Stomach (tissue), 9 donors: ENCODE data around the gene DHRS4L2. TPM values are rescaled to one million over a fixed set of nuclear protein-coding genes. Genes with fewer than 3 reads are reported as not detected.
A peak's percentile ranks its signal among the peaks of the same experiment; 100 is the strongest.
"Not testable (repeated sequence)": the region's sequence is repeated elsewhere in the genome, so short reads cannot be mapped to it uniquely, and the experiment has no call there.

Experiments
- DNase-seq, 2 donors: peaks; one replicate each; pipeline versions ENCODE4 v3.0.0 to v3.0.0-alpha.2; 2013 to 2019
- H3K27ac ChIP-seq, 5 donors: fragments of 200-600 bp in 4 of 5; sonication (generic) in 4 of 5; one replicate each; pipeline ENCODE4 v1.5.1; 2013 to 2019; ENCODE audit warnings: mild to moderate bottlenecking in 1 of 5, moderate library complexity in 1 of 5
- H3K27me3 ChIP-seq, 3 donors: fragments of 200-600 bp; sonication (generic); one replicate each; pipeline ENCODE4 v1.5.1; 2017 to 2019; ENCODE audit warnings: mixed run types in 1 of 3
- H3K36me3 ChIP-seq, 4 donors: fragments of 200-600 bp; sonication (generic); 1 replicate in 3 of 4; 2 replicates in 1 of 4; pipeline ENCODE4 v1.5.1; 2016 to 2019
- H3K4me1 ChIP-seq, 4 donors: fragments of 200-600 bp; sonication (generic); one replicate each; pipeline ENCODE4 v1.5.1; 2016 to 2019
- H3K4me3 ChIP-seq, 4 donors: fragments of 200-600 bp; sonication (generic) in 3 of 4; one replicate each; pipeline ENCODE4 v1.5.1; 2016 to 2019; ENCODE audit warnings: mild to moderate bottlenecking in 1 of 4
- H3K9me3 ChIP-seq, 4 donors: fragments of 200-600 bp; sonication (generic); one replicate each; pipeline ENCODE4 v1.5.1; 2016 to 2019
- EP300 ChIP-seq: sonication (generic); formaldehyde crosslinking; IDR thresholded peaks from one replicate; pipeline ENCODE4 v1.6.1; 2017; ENCODE audit warnings: antibody characterized with exemption
- POLR2A ChIP-seq, 4 donors: fragments of 450-650 bp; IDR thresholded peaks; one replicate each; pipeline ENCODE4 v1.6.1; 2016; ENCODE audit warnings: antibody characterized with exemption in 4 of 4, control low read depth in 2 of 4, mild to moderate bottlenecking in 1 of 4, moderate library complexity in 1 of 4
- POLR2AphosphoS5 ChIP-seq, 3 donors: sonication (generic); formaldehyde crosslinking; IDR thresholded peaks; one replicate each; pipeline ENCODE4 v1.6.1; 2016; ENCODE audit warnings: antibody characterized with exemption in 3 of 3
- WGBS, 5 donors: extraction: QIAGEN DNeasy Blood & Tissue Kit in 3 of 5; methylation state at CpG; one replicate each; pipeline versions ENCODE4 v1.1.5 to v1.1.7; 2013 to 2018; 5-methylcytosine and 5-hydroxymethylcytosine counted together
- intact Hi-C: fragments of 100-400 bp; cut with DNase I; formaldehyde crosslinking; loops from one replicate; pipeline ENCODE4 v1.15.1; 2023; ENCODE audit warnings: low total_unique reads
- polyA plus RNA-seq, 3 donors: library from polyadenylated mRNA; stranded (reverse); fragments of 200-250 nt; gene quantifications; one replicate each; pipeline ENCODE4 v1.2.3, GENCODE V29; 2013
- total RNA-seq, 5 donors: library from RNA; depleted of rRNA; stranded (reverse); fragments of >200 nt; gene quantifications; one replicate each; pipeline versions ENCODE4 v1.1.0 to v1.2.3, GENCODE V29; 2014 to 2016
- TF ChIP-seq, protein P1 (sequence below), 7 experiments: fragments of 450-650 bp in 4 of 7; fragments of 200-600 bp in 3 of 7; sonication (generic) in 3 of 7; IDR thresholded peaks; one replicate each; pipeline ENCODE4 v1.5.1; 2016 to 2019; ENCODE audit warnings: antibody characterized with exemption in 7 of 7, control low read depth in 2 of 7, mild to moderate bottlenecking in 1 of 7
- donor health status: healthy with polysubstance abuse.
- donor health status: Bipolar disorder and iron deficiency.
- donor health status: healthy.

DHRS4L2 gene
- total and polyA plus RNA-seq, 8 donors = 9.7 to 64.0 (median 37.4) TPM; not detected in 1

- Histone ChIP-seq H3K36me3 (peaks cover 4 to 17% (median 15%) of the 10 kb centered on the region in 4 donors), H3K9me3 (no peaks in the 10 kb centered on the region), H3K27me3 (no peaks in the 10 kb centered on the region), H3K27ac (peak within 1 kb of the TSS; percentile 86 to 92 (median 90)), H3K4me1 (peaks cover 18 to 30% (median 22%) of the 10 kb centered on the region in 4 donors), H3K4me3 (peak within 1 kb of the TSS; percentile 72 to 88 (median 80))
- intact Hi-C loops = no loop called here
- WGBS, 5 donors = 0 to 1% (median 0%) methylated on average over 17 to 44 of the region's 44 CpGs
- peak; percentile 84 to 94 for DNase-seq
- no peak for TF ChIP-seq EP300
- TF ChIP-seq POLR2AphosphoS5 (IDR thresholded peaks at IDR 0.05) = peak in 2 of 3 donors; percentile 44 to 64
- TF ChIP-seq, protein P1, sequence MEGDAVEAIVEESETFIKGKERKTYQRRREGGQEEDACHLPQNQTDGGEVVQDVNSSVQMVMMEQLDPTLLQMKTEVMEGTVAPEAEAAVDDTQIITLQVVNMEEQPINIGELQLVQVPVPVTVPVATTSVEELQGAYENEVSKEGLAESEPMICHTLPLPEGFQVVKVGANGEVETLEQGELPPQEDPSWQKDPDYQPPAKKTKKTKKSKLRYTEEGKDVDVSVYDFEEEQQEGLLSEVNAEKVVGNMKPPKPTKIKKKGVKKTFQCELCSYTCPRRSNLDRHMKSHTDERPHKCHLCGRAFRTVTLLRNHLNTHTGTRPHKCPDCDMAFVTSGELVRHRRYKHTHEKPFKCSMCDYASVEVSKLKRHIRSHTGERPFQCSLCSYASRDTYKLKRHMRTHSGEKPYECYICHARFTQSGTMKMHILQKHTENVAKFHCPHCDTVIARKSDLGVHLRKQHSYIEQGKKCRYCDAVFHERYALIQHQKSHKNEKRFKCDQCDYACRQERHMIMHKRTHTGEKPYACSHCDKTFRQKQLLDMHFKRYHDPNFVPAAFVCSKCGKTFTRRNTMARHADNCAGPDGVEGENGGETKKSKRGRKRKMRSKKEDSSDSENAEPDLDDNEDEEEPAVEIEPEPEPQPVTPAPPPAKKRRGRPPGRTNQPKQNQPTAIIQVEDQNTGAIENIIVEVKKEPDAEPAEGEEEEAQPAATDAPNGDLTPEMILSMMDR (IDR thresholded peaks at IDR 0.05) = peak in 5 of 7 experiments; percentile 64 to 93 (median 84)
- peak in 1 of 4 donors; percentile 17 for TF ChIP-seq POLR2A (IDR thresholded peaks at IDR 0.05)
Observed at GRCh38 chr14:23953464-23954278, 35.1 kb upstream of the DHRS4L2 start, which contains the start of gene DHRS4. DHRS4 (plus strand) TSS chr14:23953770; CDS start chr14:23953789, 19 bp downstream.

GRCh38 chr14:23954279-23954614, 34.5 kb upstream of the DHRS4L2 start:
- H3K27ac ChIP-seq = peak overlapping the region in 4 of 5 donors; percentile 88 to 92 (median 90)
- H3K27me3 ChIP-seq, H3K9me3 ChIP-seq, DNase-seq, intact Hi-C loops: not testable (repeated sequence)
- peaks cover 18 to 30% (median 22%) of the 10 kb centered on the region in 4 donors for H3K4me1 ChIP-seq
- H3K36me3 ChIP-seq = peaks cover 4 to 20% (median 15%) of the 10 kb centered on the region in 4 donors
- H3K4me3 ChIP-seq = peak overlapping the region; percentile 72 to 88 (median 80)
- TF ChIP-seq, protein P1 (IDR thresholded peaks at IDR 0.05) = peak in 1 of 7 experiments; percentile 19
- WGBS, 5 donors = 6 to 11% (median 11%) methylated on average over 6 of the region's 6 CpGs

DNA sequence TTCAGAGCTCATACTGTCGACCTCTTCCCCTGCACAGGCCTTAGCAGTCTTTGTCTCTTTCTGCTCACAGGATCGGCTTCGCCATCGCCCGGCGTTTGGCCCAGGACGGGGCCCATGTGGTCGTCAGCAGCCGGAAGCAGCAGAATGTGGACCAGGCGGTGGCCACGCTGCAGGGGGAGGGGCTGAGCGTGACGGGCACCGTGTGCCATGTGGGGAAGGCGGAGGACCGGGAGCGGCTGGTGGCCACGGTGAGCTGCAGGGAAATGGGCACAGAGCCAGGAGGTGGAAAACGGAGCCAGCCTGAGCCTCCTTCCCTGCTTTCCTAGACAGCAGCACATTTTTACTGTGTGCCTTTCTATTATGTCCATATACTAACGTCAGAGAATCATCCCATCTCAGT, 33.8 kb upstream of the DHRS4L2 start:
- H3K27me3 ChIP-seq, intact Hi-C loops, H3K9me3 ChIP-seq: not testable (repeated sequence)
- Histone ChIP-seq H3K4me3 (peak overlapping the region in 3 of 4 donors; percentile 78 to 88 (median 82)), H3K36me3 (peaks cover 4 to 26% (median 18%) of the 10 kb centered on the region in 4 donors), H3K4me1 (peaks cover 18 to 30% (median 22%) of the 10 kb centered on the region in 4 donors), H3K27ac (peak overlapping the region in 3 of 5 donors; percentile 88 to 92 (median 90))
- 23 to 61% (median 38%) methylated on average over 16 to 19 of the region's 20 CpGs for WGBS, 5 donors
- DNase-seq = peak in 1 of 2 donors; percentile 68

DNA sequence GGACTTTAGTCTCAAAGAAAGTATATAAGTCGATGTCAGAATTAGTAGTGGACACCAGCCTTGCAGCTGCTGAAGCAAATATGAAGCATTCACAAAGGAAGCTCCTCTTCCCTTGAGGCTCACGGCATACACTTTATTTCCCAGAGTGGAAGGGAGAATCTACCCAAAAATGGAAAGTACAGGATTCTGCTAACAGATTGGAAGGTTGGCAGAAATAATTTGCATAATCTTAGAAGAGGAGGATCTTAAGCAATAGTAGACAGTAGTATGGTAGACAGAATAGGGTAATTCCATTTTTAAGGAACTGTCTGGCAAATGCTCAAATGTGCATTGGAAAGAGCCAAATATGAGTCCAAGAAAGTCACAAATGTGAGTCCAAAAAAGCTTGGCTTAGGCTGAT, 32.9 kb upstream of the DHRS4L2 start:
- H3K4me3 ChIP-seq, intact Hi-C loops, H3K27me3 ChIP-seq, H3K27ac ChIP-seq, DNase-seq, H3K9me3 ChIP-seq: not testable (repeated sequence)
- Histone ChIP-seq H3K36me3 (peaks cover 4 to 28% (median 20%) of the 10 kb centered on the region in 4 donors), H3K4me1 (peaks cover 18 to 30% (median 22%) of the 10 kb centered on the region in 4 donors)
- WGBS, 5 donors = 82 to 94% (median 91%) methylated on average over 2 of the region's 2 CpGs

- not testable (repeated sequence) for H3K27ac ChIP-seq
Observed at GRCh38 chr14:23957913-23958569, 30.7 kb upstream of the DHRS4L2 start.

GRCh38 chr14:23960899-23961298, 27.8 kb upstream of the DHRS4L2 start:
- DNase-seq, H3K4me3 ChIP-seq, H3K27ac ChIP-seq, intact Hi-C loops, H3K4me1 ChIP-seq, H3K27me3 ChIP-seq, H3K9me3 ChIP-seq: not testable (repeated sequence)
- peaks cover 4 to 24% (median 15%) of the 10 kb centered on the region in 4 donors for H3K36me3 ChIP-seq

More at GRCh38 chr14:23957913-23958569, 30.7 kb upstream of the DHRS4L2 start:
- Histone ChIP-seq H3K4me1 (peaks cover 11 to 16% (median 14%) of the 10 kb centered on the region in 4 donors), H3K36me3 (peaks cover 4 to 28% (median 20%) of the 10 kb centered on the region in 4 donors)
- H3K4me3 ChIP-seq, DNase-seq, intact Hi-C loops, H3K27me3 ChIP-seq, H3K9me3 ChIP-seq: not testable (repeated sequence)
- WGBS, 5 donors = 89 to 95% (median 94%) methylated on average over 9 of the region's 9 CpGs

GRCh38 chr14:23961704-23962103, 27.0 kb upstream of the DHRS4L2 start:
- intact Hi-C loops, H3K27ac ChIP-seq, H3K4me1 ChIP-seq, H3K27me3 ChIP-seq, DNase-seq, H3K4me3 ChIP-seq, H3K9me3 ChIP-seq: not testable (repeated sequence)
- peaks cover 0 to 16% (median 10%) of the 10 kb centered on the region in 4 donors for H3K36me3 ChIP-seq
- WGBS, 5 donors = 93 to 100% (median 100%) methylated on average over 1 of the region's 2 CpGs

GRCh38 chr14:23969130-23969480, 19.6 kb upstream of the DHRS4L2 start:
- DNase-seq, H3K36me3 ChIP-seq, H3K9me3 ChIP-seq, H3K4me1 ChIP-seq, H3K27me3 ChIP-seq, intact Hi-C loops: not testable (repeated sequence)
- WGBS, 5 donors = 50 to 63% (median 60%) methylated on average over 1 of the region's 9 CpGs; no CpG with 5 or more reads in 2 of the 5 donors
- Histone ChIP-seq H3K27ac (peak overlapping the region in 1 of 5 donors; percentile 53), H3K4me3 (peak overlapping the region in 2 of 4 donors; percentile 44 to 58)
